HG03469 (cell line): Measurements from ENCODE around the gene TMEM239.
"Not testable (repeated sequence)": the region's sequence is repeated elsewhere in the genome, so short reads cannot be mapped to it uniquely, and the experiment has no call there.

Source experiments
- ATAC-seq: cut with Tn5 transposase; IDR thresholded peaks from one replicate; pipeline ENCODE4 v1.9.1; 2021; ENCODE audit warnings: mild to moderate bottlenecking, moderate library complexity, moderate number of reproducible peaks; ENCODE audit not compliant: unreplicated experiment

Gene TMEM239

GRCh38 chr20:2799271-2799670 is 16.9 kb upstream of the TMEM239 start:
- ATAC-seq, result no peak

GRCh38 chr20:2799688-2800520 is 16.3 kb upstream of the TMEM239 start:
- ATAC-seq, result no peak

- no peak for ATAC-seq
Observed at GRCh38 chr20:2800521-2801285, 15.5 kb upstream of the TMEM239 start, which contains the start of gene CPXM1. CPXM1 (minus strand) TSS chr20:2800627; CDS start chr20:2800572, 55 bp downstream.

GRCh38 chr20:2801286-2801728 is 14.9 kb upstream of the TMEM239 start:
- no peak for ATAC-seq

- no peak for ATAC-seq
Observed at GRCh38 chr20:2804041-2804828, 11.9 kb upstream of the TMEM239 start.

- ATAC-seq, result no peak
Observed at GRCh38 chr20:2804852-2805688, 11.1 kb upstream of the TMEM239 start.

- ATAC-seq, result no peak
Observed at GRCh38 chr20:2805689-2806350, 10.3 kb upstream of the TMEM239 start.

GRCh38 chr20:2806351-2806701 is 9.8 kb upstream of the TMEM239 start:
- ATAC-seq, result no peak

GRCh38 chr20:2807019-2807418 is 9.1 kb upstream of the TMEM239 start:
- ATAC-seq, result no peak

- not testable (repeated sequence) for ATAC-seq
Observed at GRCh38 chr20:2807929-2808328, 8.2 kb upstream of the TMEM239 start.

- ATAC-seq, result no peak
Observed at GRCh38 chr20:2809690-2810089, 6.5 kb upstream of the TMEM239 start.

GRCh38 chr20:2812189-2812588 is 4.0 kb upstream of the TMEM239 start:
- no peak for ATAC-seq

- no peak for ATAC-seq
Observed at GRCh38 chr20:2814076-2814475, 2.1 kb upstream of the TMEM239 start.

- no peak for ATAC-seq
Observed at GRCh38 chr20:2814587-2815051, 1.5 kb upstream of the TMEM239 start, which contains the start of gene C20orf141. C20orf141 (plus strand) TSS chr20:2814987; CDS start chr20:2815185, 198 bp downstream.

- no peak for ATAC-seq
Observed at GRCh38 chr20:2815242-2815900, 793 bp upstream of the TMEM239 start.

GRCh38 chr20:2816583-2817340 is 598 bp downstream of the TMEM239 start:
- no peak for ATAC-seq

GRCh38 chr20:2817341-2817726 is 1.2 kb downstream of the TMEM239 start:
- ATAC-seq, result no peak

- no peak for ATAC-seq
Observed at GRCh38 chr20:2817891-2818595, 1.9 kb downstream of the TMEM239 start.
